Stimulated activated CD4-positive, alpha-beta T cell treated with anti-CD3 and anti-CD28 coated beads, Interleukin-15, amount 100 ng/mL, for 48 hours (primary cell): Measurements from ENCODE around the gene TRIB2.

Experiments
- DNase-seq, 2 donors: peaks; one replicate each; pipeline ENCODE4 v3.0.0-alpha.2; 2020; ENCODE audit warnings: low read depth in 2 of 2

The TRIB2 gene

DNA sequence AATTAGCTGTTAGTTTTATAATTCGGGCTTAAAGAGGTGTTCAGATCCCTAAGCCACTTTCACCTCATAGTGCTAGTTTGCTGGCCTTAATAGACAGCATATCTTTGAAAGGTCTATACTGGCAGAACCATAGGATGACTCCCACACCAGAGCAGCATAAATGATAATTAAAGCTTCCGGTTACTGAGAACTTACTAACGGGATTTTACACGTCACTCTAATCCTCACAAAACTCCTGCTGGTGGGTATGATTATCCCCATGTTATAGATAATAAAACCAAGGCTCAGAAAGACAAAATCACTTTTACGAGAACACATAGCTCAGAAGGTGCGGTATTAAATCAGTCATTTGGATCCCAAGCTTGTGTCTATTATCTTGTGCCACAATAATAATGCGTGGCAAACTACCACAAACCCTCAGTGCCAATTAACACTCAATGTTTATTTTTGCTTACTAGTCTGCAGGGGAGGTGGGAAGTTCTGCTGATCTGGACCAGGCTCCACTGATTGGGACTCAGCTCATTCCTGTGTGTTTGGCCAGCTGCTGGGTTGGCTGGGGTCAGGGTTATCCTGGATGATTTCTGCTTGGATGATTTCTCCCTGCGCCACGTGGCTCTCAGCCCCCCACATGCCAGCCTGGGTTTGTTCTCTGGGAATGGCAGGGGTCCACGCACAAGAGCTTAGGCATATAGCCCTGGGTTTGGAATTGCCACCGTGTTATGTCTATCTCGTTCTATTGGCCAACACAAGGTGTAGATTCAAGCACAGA is 62.3 kb downstream of the TRIB2 start:
- no peak for DNase-seq

DNA sequence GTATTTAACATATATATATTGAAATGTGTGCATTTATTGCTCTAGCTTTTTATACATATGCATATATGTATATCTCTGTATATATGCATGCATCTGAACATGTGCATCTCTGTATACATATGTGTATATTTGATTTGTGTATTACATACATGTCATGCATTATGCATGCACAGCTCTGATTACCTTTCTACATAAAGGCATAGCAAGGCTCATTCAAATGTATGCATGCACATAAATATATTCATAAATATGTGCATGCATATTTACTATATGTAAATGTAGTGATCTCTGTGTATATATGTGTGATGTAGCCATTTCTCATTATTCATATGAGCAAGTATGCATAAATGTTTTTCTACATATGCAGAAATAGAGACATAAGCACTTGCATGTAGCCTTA is 64.6 kb downstream of the TRIB2 start:
- DNase-seq, result no peak

DNA sequence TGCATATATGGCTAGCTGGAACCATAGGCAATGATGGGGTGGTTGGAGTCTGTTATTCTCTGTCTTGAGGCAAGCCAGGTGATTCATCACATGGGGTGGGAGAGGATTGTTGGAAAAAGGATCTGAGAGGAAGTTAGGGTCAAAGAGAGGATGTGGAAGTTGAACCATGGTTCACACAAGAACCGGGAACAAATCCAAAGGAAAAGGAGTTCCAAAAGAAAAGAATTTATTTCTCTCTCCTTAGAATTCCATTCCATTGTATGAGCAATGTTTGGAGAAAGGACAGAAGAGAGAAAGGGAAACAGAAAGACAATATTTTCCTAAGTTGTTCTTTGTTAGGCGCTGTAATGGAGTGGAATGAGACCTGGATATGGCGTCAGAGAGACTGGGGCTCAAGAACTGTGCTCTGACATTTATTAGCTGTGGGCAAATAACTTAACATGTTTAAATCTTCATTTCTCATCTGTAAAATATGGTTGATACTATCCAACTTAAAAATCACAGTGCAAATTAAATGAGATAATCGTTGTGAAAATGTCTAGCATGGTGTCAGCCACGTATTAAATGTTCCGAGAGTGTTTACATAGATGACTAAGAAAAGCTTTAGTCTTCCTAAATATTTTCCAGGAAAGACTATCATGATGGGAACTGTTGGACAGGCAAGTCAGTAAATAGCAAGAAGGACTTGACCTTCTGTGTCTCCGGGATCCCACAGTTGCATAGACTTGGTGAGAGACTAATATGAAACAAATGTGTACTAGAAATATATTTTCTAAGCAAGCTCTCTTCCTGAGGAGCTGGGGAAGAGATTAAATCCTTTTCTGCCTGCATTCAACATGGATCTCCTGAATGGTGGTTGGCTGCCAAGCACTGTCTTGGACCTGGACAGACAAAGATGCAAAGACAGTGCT is 71.4 kb downstream of the TRIB2 start:
- DNase-seq, result no peak

DNA sequence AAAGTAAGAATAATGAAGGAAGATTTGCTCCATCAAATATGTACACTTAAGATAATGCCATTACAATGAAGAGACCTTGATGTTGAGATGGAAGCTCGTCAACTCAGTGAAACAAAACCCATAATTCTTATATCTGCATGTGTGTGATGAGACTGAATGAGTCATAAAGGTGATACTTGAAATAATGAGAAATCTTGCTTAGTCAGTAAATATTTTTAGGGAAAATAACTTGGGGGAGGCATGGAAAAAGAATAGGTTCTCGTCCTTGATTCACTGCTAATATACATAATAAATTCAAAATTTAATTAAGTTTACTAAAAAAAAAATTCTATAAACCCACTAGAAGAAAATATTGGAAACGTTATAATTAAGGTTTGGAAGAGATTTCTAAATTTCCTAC is 75.2 kb downstream of the TRIB2 start:
- no peak for DNase-seq
